Stimulated activated CD8-positive, alpha-beta memory T cell treated with anti-CD3 and anti-CD28 coated beads, Interleukin-4, amount 100 ng/mL, for 1 hour (primary cell): ENCODE data around the gene RNF115.
"Not testable (repeated sequence)": the region's sequence is repeated elsewhere in the genome, so short reads cannot be mapped to it uniquely, and the experiment has no call there.

Experiments
- DNase-seq, 2 donors: peaks; one replicate each; pipeline ENCODE4 v3.0.0-alpha.2; 2020; ENCODE audit warnings: low read depth in 2 of 2, low spot score in 1 of 2

RNF115 gene

GRCh38 chr1:145823565-145824498 lies at the start of gene RNF115, which contains the start of gene POLR3C:
Gene RNF115, minus strand, starts transcription at chr1:145824095. Its CDS starts 222 bp downstream, at chr1:145823873.
Gene POLR3C, plus strand, starts transcription at chr1:145824200. Its CDS starts 1,577 bp downstream, at chr1:145825777.
- DNase-seq, result peak; percentile 75 to 78

DNA sequence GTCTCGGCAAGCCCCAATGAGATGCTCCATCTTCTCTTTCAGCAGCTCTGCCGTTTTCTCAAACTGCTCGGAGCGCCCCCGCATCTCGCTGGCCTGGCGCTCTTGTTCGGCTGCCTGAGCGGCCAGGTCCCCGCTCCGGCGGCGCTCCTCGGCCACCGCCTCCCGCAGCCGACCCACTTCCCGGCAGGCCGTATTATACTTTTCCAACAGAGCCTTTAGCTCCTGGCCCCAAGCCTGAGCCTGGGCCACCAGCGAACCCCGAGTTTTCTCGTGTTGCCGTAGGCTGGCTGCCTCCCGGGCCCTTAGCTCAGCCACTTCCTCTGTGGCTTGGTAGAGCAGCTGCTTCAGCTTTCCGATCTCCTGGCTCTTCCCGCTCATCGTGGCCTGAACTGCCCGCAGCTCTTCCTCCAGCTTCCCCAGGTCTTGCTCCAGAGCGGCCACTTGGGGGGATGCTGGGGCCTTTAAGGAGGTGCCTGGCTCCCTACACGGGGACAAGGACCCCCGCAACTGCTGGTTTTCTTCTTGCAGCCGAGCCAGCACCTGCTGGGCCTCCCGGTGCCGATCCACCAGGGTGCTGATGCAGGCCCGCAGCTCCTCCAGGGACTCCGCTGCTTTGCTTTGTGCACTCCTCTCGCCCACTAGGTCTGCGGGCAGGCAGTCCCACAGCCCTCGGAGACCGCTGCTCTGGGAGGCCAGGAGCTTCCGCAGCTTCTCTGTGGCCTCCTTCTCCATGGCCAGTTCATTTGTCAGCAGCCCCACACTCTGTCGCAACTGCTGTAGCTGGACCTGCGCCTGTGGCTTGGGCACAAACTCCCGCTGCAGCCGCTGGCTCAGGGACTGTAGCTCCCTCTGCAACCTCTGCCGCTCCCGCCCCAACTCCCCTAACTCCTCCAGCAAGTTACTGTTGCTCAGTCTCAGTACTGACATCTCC lies 48.4 kb upstream of the RNF115 start:
- peak in 1 of 2 donors; percentile 10 for DNase-seq

GRCh38 chr1:145868232-145868631 lies 44.3 kb upstream of the RNF115 start:
- DNase-seq, result no peak

GRCh38 chr1:145863282-145864018 lies 39.6 kb upstream of the RNF115 start:
- no peak for DNase-seq

DNA sequence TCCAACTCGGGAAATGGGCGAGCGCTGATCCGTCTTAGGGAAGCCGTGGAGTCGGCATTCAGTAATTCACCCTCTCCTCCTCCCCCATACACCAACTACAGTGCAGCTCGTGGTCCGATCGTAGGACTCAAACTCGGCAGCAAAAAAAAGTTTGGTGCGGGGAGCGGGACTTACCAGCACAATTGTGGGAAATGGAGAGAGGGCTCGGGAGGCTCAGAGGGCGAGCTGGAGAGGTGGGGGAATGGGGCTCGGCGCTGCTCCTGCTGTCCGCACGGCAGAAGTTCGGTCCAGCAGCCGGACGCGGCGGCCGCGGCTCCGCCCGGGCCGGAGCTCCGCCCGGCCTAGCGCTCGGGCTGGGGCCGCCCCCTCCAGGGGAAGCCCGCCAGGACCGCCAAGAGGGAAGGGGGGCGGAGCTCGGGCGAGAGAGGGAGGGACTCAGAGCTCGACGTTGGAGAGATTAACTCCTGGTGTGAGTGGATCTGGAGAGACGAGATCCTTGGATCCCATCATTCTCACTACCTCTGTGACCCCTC lies 35.7 kb upstream of the RNF115 start:
- peak; percentile 30 to 60 for DNase-seq

- DNase-seq, result peak; percentile 67 to 71
Measured at GRCh38 chr1:145858901-145859490, 35.1 kb upstream of the RNF115 start, which contains the start of gene PIAS3. Gene PIAS3, minus strand, starts transcription at chr1:145859081. Its CDS starts 91 bp downstream, at chr1:145858990.

GRCh38 chr1:145858238-145858900 lies 34.5 kb upstream of the RNF115 start:
- DNase-seq, result peak; percentile 31 to 43

- no peak for DNase-seq
Measured at GRCh38 chr1:145857170-145857569, 33.3 kb upstream of the RNF115 start.

- DNase-seq, result no peak
Measured at GRCh38 chr1:145855426-145855948, 31.6 kb upstream of the RNF115 start.

DNA sequence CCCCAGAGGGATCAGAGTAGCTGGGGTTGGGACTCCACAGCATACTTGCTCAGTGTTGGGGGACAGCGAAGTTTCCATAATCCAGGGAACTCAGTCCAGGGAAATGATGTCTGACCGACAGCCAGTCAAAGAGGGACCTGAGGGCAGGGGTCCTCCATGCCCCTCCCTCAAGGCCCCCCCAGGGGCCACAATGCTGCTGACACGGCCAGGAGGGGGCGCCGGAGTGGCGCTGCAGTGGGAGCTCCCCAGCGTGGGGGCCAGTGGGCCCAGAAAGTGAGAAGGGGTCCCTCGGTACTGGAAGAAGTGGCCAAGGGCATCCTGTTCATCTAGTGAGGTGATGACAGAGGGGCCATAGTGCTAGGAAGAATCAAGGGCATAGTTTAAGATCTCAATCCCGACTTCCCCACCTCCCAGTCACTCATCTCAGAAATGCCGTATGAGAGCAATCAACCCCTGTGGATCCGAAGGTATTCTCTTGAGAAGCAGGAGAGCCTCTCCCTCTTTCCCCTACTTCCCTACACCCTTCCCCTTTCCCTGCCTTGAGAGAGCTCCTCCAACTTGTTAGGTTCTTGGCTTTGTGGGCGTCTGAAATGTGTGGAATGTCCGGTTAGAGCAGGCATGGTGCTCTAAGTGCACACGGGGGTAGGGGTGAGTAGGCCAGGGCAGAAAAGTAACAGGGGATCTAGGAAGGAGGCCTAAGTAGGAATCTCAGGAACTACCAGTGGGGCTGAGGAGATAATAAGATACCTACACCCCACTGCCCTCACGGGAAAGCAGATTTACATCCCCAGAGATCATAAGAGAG lies 25.7 kb upstream of the RNF115 start:
- no peak for DNase-seq

GRCh38 chr1:145847827-145848226 lies 23.9 kb upstream of the RNF115 start:
- no peak for DNase-seq

DNA sequence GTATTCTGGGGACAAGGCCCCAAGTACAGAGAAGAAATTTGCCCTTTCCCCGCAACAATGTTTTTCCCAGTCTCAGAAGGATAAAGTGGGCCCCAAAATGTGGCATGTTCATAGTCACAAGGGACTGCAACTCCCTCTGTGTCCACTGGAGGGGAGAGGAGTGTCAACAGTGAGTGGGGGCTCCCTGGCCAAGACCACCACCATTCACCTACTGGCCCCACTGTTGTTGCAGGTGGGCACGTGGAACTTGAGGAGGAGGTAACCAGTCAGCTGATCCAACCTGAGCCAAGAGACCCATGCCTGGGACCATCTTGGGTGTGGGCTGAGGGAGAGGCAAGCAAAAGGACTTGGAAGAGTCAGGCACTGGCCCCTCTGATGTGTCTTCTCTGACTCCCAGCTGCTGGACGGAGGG lies 22.3 kb upstream of the RNF115 start:
- DNase-seq, result no peak

DNA sequence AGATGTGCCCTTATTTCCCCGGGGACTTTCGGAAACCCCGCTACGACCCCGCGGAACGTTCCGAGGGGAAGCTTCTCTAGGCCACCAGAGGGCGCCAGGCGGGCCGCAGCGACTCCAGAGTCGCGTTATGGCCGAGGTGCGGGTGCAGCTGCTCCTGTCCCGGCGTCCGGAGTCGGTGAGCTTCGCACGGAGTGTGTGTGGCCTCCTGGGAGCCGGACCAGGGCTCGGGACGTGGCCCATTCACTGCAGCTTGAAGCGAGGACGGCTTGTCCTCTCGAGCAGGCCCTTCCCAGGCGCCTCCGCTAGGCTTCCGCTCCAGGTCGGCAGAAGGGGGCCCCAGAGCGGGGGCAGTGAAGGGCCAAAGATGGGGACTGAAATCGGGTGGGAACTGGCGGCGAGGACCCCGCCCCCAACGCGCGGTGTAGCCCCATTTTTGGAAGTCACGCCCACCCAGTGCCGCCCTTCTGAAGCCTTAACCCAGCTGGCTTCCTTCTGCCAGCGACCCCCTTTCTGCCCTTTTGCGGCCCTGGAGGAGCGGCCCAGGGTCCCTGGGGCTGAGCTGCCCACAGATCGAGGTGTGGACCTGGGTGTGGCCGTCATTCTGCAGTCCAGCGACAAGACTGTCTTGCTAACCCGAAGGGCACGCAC lies 21.7 kb upstream of the RNF115 start, which contains the start of gene NUDT17:
Gene NUDT17 (plus strand): TSS at position 117 of the 648 bp plus-strand sequence. CDS start 11 bp downstream, at position 128.
- DNase-seq, result peak; percentile 53 to 56

- no peak for DNase-seq
Measured at GRCh38 chr1:145845144-145845513, 21.2 kb upstream of the RNF115 start.

- no peak for DNase-seq
Measured at GRCh38 chr1:145843031-145843430, 19.1 kb upstream of the RNF115 start.

DNA sequence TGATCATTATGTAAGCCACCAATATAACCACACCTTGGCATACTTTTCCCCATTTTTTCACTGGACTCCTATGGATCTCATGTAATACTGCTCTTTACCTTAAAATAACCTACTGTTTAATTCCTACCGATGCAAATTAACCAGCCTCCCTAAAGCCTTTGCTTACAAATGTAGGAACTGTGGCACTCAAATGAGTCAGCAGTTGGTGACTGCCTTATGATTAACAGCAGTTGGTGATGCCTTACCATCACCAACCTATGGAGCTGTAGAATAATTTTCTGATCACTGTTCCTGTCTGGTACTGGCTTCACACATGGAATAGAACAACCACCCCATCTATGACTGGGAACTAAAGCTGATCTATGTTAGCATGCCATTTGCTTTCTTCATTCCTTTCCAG lies 13.8 kb upstream of the RNF115 start:
- no peak for DNase-seq

GRCh38 chr1:145830810-145831209 lies 6.9 kb upstream of the RNF115 start:
- not testable (repeated sequence) for DNase-seq
